Activated CD8-positive, alpha-beta memory T cell treated with anti-CD3 and anti-CD28 coated beads, Interleukin-2, amount 50 U/mL, for 24 hours (primary cell): ENCODE results near the gene IFT74.
A peak's percentile ranks its signal among the peaks of the same experiment; 100 is the strongest.

ENCODE experiments used
- DNase-seq: peaks from one replicate; pipeline ENCODE4 v3.0.0-alpha.2; 2020; ENCODE audit errors: extremely low read depth

IFT74 gene

GRCh38 chr9:26974927-26975326 is 18.7 kb downstream of the IFT74 start:
- no peak for DNase-seq

- DNase-seq: no peak
Measured at GRCh38 chr9:26975728-26976707, 19.8 kb downstream of the IFT74 start.

DNA sequence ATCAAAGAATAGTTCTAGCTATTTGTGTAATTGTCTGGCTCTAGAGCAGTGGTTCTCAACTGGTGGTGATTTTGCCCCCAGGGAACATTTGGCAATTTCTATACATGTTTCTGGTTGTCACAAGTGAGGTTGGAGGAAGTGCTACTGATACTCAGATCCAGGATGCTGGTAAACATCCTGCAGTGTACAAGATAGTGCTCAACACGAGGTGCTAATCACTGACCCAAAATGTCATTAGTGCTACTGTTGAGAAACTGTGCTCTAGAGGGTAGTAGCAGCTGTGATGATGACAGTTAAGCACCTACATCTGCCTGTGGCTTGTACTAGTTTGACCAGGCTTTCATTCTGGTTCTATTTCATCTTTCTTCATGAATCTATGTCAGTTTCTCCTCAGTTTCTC is 27.1 kb downstream of the IFT74 start:
- no peak for DNase-seq

DNA sequence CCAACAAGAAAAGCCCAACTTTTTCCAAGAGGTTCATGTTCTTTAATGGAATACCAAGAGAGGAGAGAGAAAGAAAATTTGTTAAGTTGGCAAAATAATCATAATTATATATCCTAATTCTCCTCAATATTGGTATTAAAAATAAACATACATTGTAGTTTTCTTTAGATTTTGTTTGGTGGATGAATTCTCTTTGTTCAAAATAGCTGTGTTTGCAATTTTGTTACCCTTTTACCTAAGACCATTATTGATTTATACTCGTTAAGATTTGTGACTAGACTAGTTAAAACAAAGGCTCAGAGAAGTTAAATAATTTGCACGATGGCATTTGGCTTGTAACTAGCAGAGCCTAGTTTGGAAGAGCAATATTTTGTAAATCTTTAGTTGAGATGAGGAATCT is 39.6 kb downstream of the IFT74 start:
- no peak for DNase-seq

DNA sequence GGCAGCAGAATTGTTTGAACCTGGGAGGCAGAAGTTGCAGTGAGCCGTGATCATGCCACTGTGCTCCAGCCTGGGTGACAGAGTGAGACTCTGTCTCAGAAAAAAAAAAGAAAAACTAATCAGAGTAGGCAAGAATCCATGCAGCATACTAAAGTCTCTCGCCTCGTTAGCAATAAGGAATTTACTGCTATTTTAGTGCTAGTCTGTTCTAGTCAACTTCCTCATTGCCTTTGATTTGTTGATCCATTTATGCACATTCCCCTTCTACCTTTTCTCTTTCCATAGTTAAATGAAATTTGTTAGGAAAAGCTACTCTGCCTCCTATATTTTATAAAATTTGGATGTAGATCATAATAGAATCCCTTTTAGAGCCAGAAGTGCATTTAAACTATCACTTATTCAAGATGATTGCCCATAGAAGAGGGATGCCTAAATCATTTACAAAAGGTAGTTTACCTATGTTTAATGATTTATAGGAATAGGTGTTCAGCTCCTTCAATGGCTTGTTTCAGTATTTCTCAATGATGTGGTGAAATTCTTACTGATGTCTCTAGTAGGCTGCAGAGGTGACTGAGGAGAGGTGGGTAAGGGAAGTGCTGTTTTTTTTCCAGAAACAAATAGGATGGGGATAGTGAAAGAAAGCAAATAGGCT is 47.3 kb downstream of the IFT74 start:
- DNase-seq: no peak

DNA sequence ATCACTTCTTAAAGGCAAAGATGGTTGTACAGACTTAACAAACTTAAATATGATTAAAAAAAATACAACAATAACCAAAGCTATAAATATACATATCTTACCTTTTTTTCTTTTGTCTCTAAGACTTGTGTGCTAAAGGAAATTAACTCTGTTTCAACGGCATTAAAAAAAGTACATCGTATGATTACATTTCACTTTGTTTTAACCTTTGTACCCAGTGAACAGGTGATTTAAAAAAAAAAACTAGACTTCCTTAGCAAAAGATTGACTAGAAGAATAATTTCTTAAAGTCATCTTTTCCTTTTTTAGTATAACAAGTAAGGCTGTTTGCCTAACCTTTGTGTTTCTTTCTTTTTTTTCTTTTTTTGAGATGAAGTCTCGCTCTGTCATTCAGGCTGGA is 49.3 kb downstream of the IFT74 start, which contains the start of gene LRRC19:
Gene LRRC19, minus strand, starts transcription at position 182 of the 400 bp plus-strand sequence. CDS start 5,978 bp downstream, outside the sequence.
- no peak for DNase-seq

DNA sequence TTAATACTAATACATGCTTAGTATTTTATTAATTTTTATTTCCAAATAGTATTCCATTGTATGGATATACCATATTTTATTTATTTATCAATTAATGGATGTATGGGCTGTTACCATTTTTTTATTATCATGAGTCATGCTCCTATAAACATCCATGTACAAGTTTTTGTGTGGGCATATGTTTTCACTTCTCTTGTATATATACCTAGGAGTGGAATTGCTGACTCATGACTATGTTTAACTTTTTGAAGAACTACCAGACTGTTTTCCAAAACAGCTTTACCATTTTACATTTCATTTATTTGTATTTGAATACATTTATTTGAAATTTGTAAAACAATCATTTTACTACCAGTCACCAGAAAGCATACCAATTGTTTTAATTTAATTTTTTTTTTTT is 63.4 kb downstream of the IFT74 start:
- no peak for DNase-seq

DNA sequence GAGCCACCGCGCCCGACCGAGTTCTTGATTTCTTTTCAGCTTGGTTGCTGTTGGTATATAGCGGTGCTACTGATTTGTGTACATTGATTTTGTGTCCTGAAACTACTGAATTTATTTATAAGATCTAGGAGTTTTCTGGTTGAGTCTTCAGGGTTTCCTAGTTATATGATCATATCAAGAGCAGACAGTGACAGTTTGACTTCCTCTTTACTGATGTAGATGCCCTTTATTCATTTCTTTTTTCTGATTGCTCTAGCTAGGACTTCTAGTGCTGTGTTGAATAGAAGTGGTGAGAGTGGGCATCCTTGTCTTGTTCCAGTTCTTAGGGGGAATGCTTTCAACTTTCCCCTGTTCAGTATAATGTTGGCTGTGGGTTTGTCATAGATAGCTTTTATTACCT is 66.7 kb downstream of the IFT74 start:
- DNase-seq: no peak

DNA sequence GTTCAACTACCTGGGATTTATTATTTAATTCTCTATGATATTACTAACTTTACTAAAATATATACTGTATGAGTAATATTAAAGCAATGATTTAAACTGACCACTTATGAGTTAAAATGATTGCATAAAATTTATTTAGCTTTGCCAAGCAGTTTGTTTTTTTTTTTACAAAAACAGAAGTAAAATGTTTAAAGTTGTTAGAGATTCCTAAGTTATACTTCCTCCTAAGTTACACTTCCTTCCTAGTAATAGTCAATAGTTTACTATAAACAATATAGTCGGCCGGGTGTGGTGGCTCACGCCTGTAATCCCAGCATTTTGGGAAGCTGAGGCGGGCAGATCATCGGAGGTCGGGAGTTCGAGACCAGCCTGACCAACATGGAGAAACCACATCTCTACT is 73.0 kb downstream of the IFT74 start:
- no peak for DNase-seq

DNA sequence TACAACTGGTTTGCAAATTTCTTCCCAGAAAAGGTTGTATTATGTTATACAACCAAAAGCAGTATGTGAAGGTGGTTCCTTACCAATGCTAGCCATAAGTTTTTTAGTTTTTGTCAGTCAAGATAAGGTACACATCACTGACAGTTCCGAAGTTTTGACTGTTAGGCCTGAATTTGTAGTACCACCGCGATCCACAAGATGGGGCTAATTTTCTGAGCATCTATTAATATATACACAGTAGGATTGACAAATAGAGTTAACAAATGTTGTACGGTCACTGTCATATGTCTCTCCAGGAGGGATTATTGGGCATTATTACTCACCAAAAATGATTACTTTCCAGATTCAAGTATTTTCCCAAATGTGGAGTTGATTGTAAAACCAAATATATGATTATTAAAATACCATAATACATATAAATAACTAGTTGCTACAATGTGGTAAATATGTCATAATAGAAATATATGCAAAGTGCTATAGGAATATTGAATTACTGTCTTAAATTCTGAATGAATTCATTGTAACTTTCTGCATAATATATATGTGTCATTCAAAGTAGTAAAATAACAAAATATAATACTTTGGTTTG is 77.7 kb downstream of the IFT74 start:
- peak; percentile 17 for DNase-seq

- no peak for DNase-seq
Measured at GRCh38 chr9:27037499-27037898, 81.3 kb downstream of the IFT74 start.

- DNase-seq: no peak
Measured at GRCh38 chr9:27041746-27042145, 85.5 kb downstream of the IFT74 start.

DNA sequence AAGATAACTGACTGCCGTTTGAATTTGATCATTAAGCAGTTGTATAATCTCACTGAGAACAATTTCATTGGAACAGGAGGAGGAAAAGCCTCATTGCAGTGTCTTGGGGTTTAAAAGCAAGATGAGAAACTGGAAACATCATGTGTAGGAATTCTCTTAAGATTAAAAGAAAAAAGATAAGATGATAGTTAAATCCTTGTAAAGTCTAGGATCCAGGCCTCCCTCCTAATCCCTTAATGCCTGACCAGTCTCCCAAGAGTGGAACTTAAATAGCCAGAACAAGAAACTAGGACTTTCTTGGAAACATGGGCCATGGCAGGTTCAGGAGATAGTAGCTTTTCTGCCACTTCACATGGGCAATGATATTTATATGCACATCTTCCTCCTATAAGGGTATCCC is 86.3 kb downstream of the IFT74 start:
- no peak for DNase-seq

DNA sequence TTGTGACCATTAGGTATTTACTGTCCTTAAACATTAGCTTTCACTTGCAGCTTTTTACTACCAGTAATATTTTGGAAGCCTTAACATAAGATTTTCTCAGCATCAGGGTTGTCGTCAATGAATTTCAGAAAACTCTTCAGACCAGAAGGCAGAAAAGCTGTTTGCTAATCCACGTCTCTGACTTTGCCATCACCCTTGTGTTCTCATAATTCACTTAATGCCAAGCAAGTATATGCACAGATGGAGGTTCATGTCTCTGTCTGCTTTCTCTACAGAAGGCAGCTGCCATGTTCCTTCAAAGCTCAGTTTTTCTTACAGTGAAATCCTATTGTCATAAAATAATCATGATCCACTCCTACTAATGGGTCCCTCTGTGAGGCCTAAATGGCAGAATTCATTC is 87.0 kb downstream of the IFT74 start:
- no peak for DNase-seq

DNA sequence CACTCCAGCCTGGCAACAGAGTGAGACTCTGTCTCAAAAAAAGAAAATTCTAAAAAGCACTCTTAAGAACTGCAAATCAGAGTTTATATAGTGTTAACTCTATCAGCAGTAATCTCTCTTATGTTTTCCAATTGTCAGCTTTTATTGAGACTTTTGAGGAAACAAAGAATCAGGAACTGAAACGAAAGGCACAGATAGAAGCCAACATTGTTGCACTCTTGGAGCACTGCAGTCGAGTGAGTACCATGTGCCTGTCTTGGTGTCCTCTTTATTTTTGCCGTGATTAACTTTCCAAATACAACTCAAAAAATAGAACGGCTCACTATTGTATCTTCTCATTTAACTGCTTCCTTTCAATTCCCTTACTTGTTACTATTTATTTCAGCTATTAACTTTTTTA is 90.9 kb downstream of the IFT74 start:
- DNase-seq: no peak

DNA sequence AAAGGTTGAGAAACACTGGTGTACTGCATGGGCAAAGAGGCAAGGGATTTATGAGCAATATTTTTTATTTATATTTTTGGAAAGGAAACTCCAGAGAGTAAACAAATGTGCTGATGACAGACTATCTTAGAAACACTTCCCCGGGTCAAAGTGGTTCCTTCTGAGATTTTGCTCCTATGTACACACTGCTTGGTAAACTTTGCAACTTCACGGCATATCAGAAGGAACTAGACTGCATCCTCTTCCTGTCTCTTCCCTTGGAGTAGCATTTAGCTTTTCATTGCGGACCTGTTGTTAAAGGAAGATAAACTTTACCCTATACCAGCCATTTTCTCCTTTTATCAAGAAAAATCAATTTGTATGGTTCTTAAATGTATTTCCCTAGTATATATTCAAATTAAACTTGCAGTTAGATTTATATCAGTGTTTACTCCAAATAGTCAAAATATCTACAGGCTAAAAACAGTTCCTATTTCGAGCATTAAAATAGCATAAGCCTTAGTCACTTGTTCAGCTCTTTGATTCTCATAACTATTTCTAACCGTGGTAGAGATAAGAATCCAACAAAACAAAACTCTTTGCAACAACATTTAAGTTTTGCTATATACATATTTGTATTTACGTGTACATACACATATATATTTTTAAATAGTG is 97.3 kb downstream of the IFT74 start:
- no peak for DNase-seq

GRCh38 chr9:27054125-27054524 is 97.9 kb downstream of the IFT74 start:
- DNase-seq: no peak

- DNase-seq: no peak
Measured at GRCh38 chr9:27054841-27055240, 98.6 kb downstream of the IFT74 start.

GRCh38 chr9:27059412-27059811 is 103.2 kb downstream of the IFT74 start:
- no peak for DNase-seq

- DNase-seq: no peak
Measured at GRCh38 chr9:27059907-27060306, 103.7 kb downstream of the IFT74 start.

DNA sequence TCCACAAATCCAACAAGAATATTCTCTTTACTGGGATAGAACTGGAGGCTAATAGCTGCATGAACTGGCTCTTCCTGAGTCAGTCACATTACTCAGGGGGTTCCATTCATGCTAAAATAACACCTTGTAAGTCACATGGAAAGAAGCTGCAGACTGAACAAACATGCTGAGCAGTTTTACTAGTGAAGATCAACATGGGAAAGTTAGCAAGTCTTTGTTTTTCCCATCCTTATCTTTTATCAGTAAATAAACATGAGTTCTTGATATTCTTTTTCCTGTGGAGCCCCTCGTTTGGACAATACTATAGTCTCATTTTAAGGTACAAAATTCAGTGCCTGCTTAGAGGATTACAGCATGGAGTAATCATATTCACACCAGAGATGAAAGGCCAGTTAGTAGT is 109.1 kb downstream of the IFT74 start:
- no peak for DNase-seq
